ENCODE results near the gene TRAPPC3.
A peak's percentile ranks its signal among the peaks of the same experiment; 100 is the strongest.
"Not testable (repeated sequence)": the region's sequence is repeated elsewhere in the genome, so short reads cannot be mapped to it uniquely, and the experiment has no call there.

The TRAPPC3 gene

GRCh38 chr1:36166136-36166535 lies 16.9 kb upstream of the TRAPPC3 start:
- no peak for DNase-seq

GRCh38 chr1:36165145-36165544 lies 15.9 kb upstream of the TRAPPC3 start:
- DNase-seq, result no peak

- no peak for DNase-seq
Observed at GRCh38 chr1:36164361-36164760, 15.1 kb upstream of the TRAPPC3 start.

- no peak for DNase-seq
Observed at GRCh38 chr1:36163426-36163825, 14.1 kb upstream of the TRAPPC3 start.

GRCh38 chr1:36162680-36163239 lies 13.5 kb upstream of the TRAPPC3 start:
- DNase-seq, result no peak

- no peak for DNase-seq
Observed at GRCh38 chr1:36161641-36162531, 12.6 kb upstream of the TRAPPC3 start.

GRCh38 chr1:36160949-36161485 lies 11.7 kb upstream of the TRAPPC3 start:
- no peak for DNase-seq

- no peak for DNase-seq
Observed at GRCh38 chr1:36160388-36160948, 11.2 kb upstream of the TRAPPC3 start.

- DNase-seq, result no peak
Observed at GRCh38 chr1:36159614-36160387, 10.5 kb upstream of the TRAPPC3 start.

GRCh38 chr1:36158827-36159252 lies 9.6 kb upstream of the TRAPPC3 start:
- DNase-seq, result not testable (repeated sequence)

GRCh38 chr1:36157973-36158826 lies 8.9 kb upstream of the TRAPPC3 start:
- DNase-seq, result no peak

GRCh38 chr1:36157115-36157903 lies 8.0 kb upstream of the TRAPPC3 start:
- no peak for DNase-seq

GRCh38 chr1:36156329-36157114 lies 7.2 kb upstream of the TRAPPC3 start:
- peak; percentile 69 for DNase-seq

GRCh38 chr1:36155408-36156328 lies 6.4 kb upstream of the TRAPPC3 start, which contains the start of gene MAP7D1:
Gene MAP7D1, plus strand, starts transcription at chr1:36156160. Its CDS starts 258 bp downstream, at chr1:36156418.
- peak; percentile 81 for DNase-seq

GRCh38 chr1:36154765-36155407 lies 5.6 kb upstream of the TRAPPC3 start:
- no peak for DNase-seq

- no peak for DNase-seq
Observed at GRCh38 chr1:36154335-36154734, 5.0 kb upstream of the TRAPPC3 start.

- no peak for DNase-seq
Observed at GRCh38 chr1:36153476-36153875, 4.2 kb upstream of the TRAPPC3 start.

GRCh38 chr1:36151845-36152203 lies 2.5 kb upstream of the TRAPPC3 start:
- no peak for DNase-seq

All from NCI-H345 (cell line).